ENCODE results near the gene TREML2.
A peak's percentile ranks its signal among the peaks of the same experiment; 100 is the strongest.
"Not testable (repeated sequence)": the region's sequence is repeated elsewhere in the genome, so short reads cannot be mapped to it uniquely, and the experiment has no call there.

TREML2 gene
- total RNA-seq = 1.6 to 2.8 (median 2.7) reads per million in 3 donors

- DNase-seq = no peak
- Histone ChIP-seq H3K27me3 (replicated peaks; ENCODE audit: control insufficient read depth, insufficient read depth, low read length, poor library complexity, severe bottlenecking) (no peaks in the 10 kb centered on the region), H3K4me3 (ENCODE audit: insufficient read depth, low read depth, low read length, poor library complexity, severe bottlenecking) (peak within 1 kb of the TSS; percentile 35), H3K36me3 (ENCODE audit: control insufficient read depth, insufficient read depth, low read length) (no peaks in the 10 kb centered on the region), H3K27ac (ENCODE audit: insufficient read depth, low read length, poor library complexity, severe bottlenecking) (peak within 1 kb of the TSS; percentile 72), H3K4me1 (ENCODE audit: control insufficient read depth, insufficient read depth, low read length, poor library complexity, severe bottlenecking) (peaks cover 45% of the 10 kb centered on the region), H3K9me3 (ENCODE audit: control insufficient read depth, low read length) (no peaks in the 10 kb centered on the region)
Observed at GRCh38 chr6:41200901-41201763, at the start of gene TREML2. TSS of gene TREML2 (minus strand) at chr6:41201149. CDS start at chr6:41201008, 141 bp downstream.

- H3K4me3 ChIP-seq (ENCODE audit: insufficient read depth, low read depth, low read length, poor library complexity, severe bottlenecking) = no peak overlapping the region
- no peak overlapping the region for H3K27ac ChIP-seq (ENCODE audit: insufficient read depth, low read length, poor library complexity, severe bottlenecking)
- no peaks in the 10 kb centered on the region for H3K27me3 ChIP-seq (replicated peaks; ENCODE audit: control insufficient read depth, insufficient read depth, low read length, poor library complexity, severe bottlenecking)
- no peaks in the 10 kb centered on the region for H3K9me3 ChIP-seq (ENCODE audit: control insufficient read depth, low read length)
- peaks cover 3% of the 10 kb centered on the region for H3K4me1 ChIP-seq (ENCODE audit: control insufficient read depth, insufficient read depth, low read length, poor library complexity, severe bottlenecking)
- H3K36me3 ChIP-seq (ENCODE audit: control insufficient read depth, insufficient read depth, low read length) = no peaks in the 10 kb centered on the region
- DNase-seq = no peak
Observed at GRCh38 chr6:41247882-41248705, 47.1 kb upstream of the TREML2 start.

- peaks cover 3% of the 10 kb centered on the region for H3K4me1 ChIP-seq (ENCODE audit: control insufficient read depth, insufficient read depth, low read length, poor library complexity, severe bottlenecking)
- no peak for DNase-seq
- no peaks in the 10 kb centered on the region for H3K27me3 ChIP-seq (replicated peaks; ENCODE audit: control insufficient read depth, insufficient read depth, low read length, poor library complexity, severe bottlenecking)
- H3K36me3 ChIP-seq (ENCODE audit: control insufficient read depth, insufficient read depth, low read length) = no peaks in the 10 kb centered on the region
- H3K27ac ChIP-seq (ENCODE audit: insufficient read depth, low read length, poor library complexity, severe bottlenecking) = no peak overlapping the region
- H3K9me3 ChIP-seq (ENCODE audit: control insufficient read depth, low read length) = no peaks in the 10 kb centered on the region
- no peak overlapping the region for H3K4me3 ChIP-seq (ENCODE audit: insufficient read depth, low read depth, low read length, poor library complexity, severe bottlenecking)
Observed at GRCh38 chr6:41247288-41247865, 46.4 kb upstream of the TREML2 start.

GRCh38 chr6:41246529-41246928 is 45.6 kb upstream of the TREML2 start:
- H3K27me3 ChIP-seq (replicated peaks; ENCODE audit: control insufficient read depth, insufficient read depth, low read length, poor library complexity, severe bottlenecking); H3K4me1 ChIP-seq (ENCODE audit: control insufficient read depth, insufficient read depth, low read length, poor library complexity, severe bottlenecking); H3K4me3 ChIP-seq (ENCODE audit: insufficient read depth, low read depth, low read length, poor library complexity, severe bottlenecking); H3K36me3 ChIP-seq (ENCODE audit: control insufficient read depth, insufficient read depth, low read length); H3K9me3 ChIP-seq (ENCODE audit: control insufficient read depth, low read length); H3K27ac ChIP-seq (ENCODE audit: insufficient read depth, low read length, poor library complexity, severe bottlenecking); DNase-seq: not testable (repeated sequence)

GRCh38 chr6:41239467-41240159 is 38.7 kb upstream of the TREML2 start:
- Histone ChIP-seq H3K4me3 (ENCODE audit: insufficient read depth, low read depth, low read length, poor library complexity, severe bottlenecking) (no peak overlapping the region), H3K27ac (ENCODE audit: insufficient read depth, low read length, poor library complexity, severe bottlenecking) (no peak overlapping the region), H3K4me1 (ENCODE audit: control insufficient read depth, insufficient read depth, low read length, poor library complexity, severe bottlenecking) (no peaks in the 10 kb centered on the region), H3K36me3 (ENCODE audit: control insufficient read depth, insufficient read depth, low read length) (no peaks in the 10 kb centered on the region), H3K9me3 (ENCODE audit: control insufficient read depth, low read length) (no peaks in the 10 kb centered on the region), H3K27me3 (replicated peaks; ENCODE audit: control insufficient read depth, insufficient read depth, low read length, poor library complexity, severe bottlenecking) (no peaks in the 10 kb centered on the region)
- DNase-seq = no peak

GRCh38 chr6:41237128-41237527 is 36.2 kb upstream of the TREML2 start:
- Histone ChIP-seq H3K9me3 (ENCODE audit: control insufficient read depth, low read length) (no peaks in the 10 kb centered on the region), H3K4me1 (ENCODE audit: control insufficient read depth, insufficient read depth, low read length, poor library complexity, severe bottlenecking) (no peaks in the 10 kb centered on the region), H3K27ac (ENCODE audit: insufficient read depth, low read length, poor library complexity, severe bottlenecking) (no peak overlapping the region), H3K4me3 (ENCODE audit: insufficient read depth, low read depth, low read length, poor library complexity, severe bottlenecking) (no peak overlapping the region), H3K36me3 (ENCODE audit: control insufficient read depth, insufficient read depth, low read length) (no peaks in the 10 kb centered on the region), H3K27me3 (replicated peaks; ENCODE audit: control insufficient read depth, insufficient read depth, low read length, poor library complexity, severe bottlenecking) (no peaks in the 10 kb centered on the region)
- no peak for DNase-seq

GRCh38 chr6:41236276-41236675 is 35.3 kb upstream of the TREML2 start:
- no peak overlapping the region for H3K27ac ChIP-seq (ENCODE audit: insufficient read depth, low read length, poor library complexity, severe bottlenecking)
- no peak for DNase-seq
- no peaks in the 10 kb centered on the region for H3K9me3 ChIP-seq (ENCODE audit: control insufficient read depth, low read length)
- no peaks in the 10 kb centered on the region for H3K36me3 ChIP-seq (ENCODE audit: control insufficient read depth, insufficient read depth, low read length)
- no peaks in the 10 kb centered on the region for H3K27me3 ChIP-seq (replicated peaks; ENCODE audit: control insufficient read depth, insufficient read depth, low read length, poor library complexity, severe bottlenecking)
- H3K4me3 ChIP-seq (ENCODE audit: insufficient read depth, low read depth, low read length, poor library complexity, severe bottlenecking) = no peak overlapping the region
- no peaks in the 10 kb centered on the region for H3K4me1 ChIP-seq (ENCODE audit: control insufficient read depth, insufficient read depth, low read length, poor library complexity, severe bottlenecking)

- Histone ChIP-seq H3K4me3 (ENCODE audit: insufficient read depth, low read depth, low read length, poor library complexity, severe bottlenecking) (no peak overlapping the region), H3K27ac (ENCODE audit: insufficient read depth, low read length, poor library complexity, severe bottlenecking) (no peak overlapping the region), H3K4me1 (ENCODE audit: control insufficient read depth, insufficient read depth, low read length, poor library complexity, severe bottlenecking) (no peaks in the 10 kb centered on the region), H3K36me3 (ENCODE audit: control insufficient read depth, insufficient read depth, low read length) (no peaks in the 10 kb centered on the region), H3K9me3 (ENCODE audit: control insufficient read depth, low read length) (no peaks in the 10 kb centered on the region), H3K27me3 (replicated peaks; ENCODE audit: control insufficient read depth, insufficient read depth, low read length, poor library complexity, severe bottlenecking) (no peaks in the 10 kb centered on the region)
- DNase-seq = no peak
Observed at GRCh38 chr6:41232667-41233066, 31.7 kb upstream of the TREML2 start.

GRCh38 chr6:41231246-41231645 is 30.3 kb upstream of the TREML2 start:
- no peaks in the 10 kb centered on the region for H3K36me3 ChIP-seq (ENCODE audit: control insufficient read depth, insufficient read depth, low read length)
- DNase-seq = no peak
- H3K4me3 ChIP-seq (ENCODE audit: insufficient read depth, low read depth, low read length, poor library complexity, severe bottlenecking) = no peak overlapping the region
- no peaks in the 10 kb centered on the region for H3K9me3 ChIP-seq (ENCODE audit: control insufficient read depth, low read length)
- H3K27ac ChIP-seq (ENCODE audit: insufficient read depth, low read length, poor library complexity, severe bottlenecking) = no peak overlapping the region
- H3K4me1 ChIP-seq (ENCODE audit: control insufficient read depth, insufficient read depth, low read length, poor library complexity, severe bottlenecking) = no peaks in the 10 kb centered on the region
- H3K27me3 ChIP-seq (replicated peaks; ENCODE audit: control insufficient read depth, insufficient read depth, low read length, poor library complexity, severe bottlenecking) = no peaks in the 10 kb centered on the region
